Activated effector memory CD4-positive, alpha-beta T cell treated with Interleukin-2 at 50 U/mL for 16 hours (primary cell): ENCODE measurements around the gene HSPB8.
"Not testable (repeated sequence)": the region's sequence is repeated elsewhere in the genome, so short reads cannot be mapped to it uniquely, and the experiment has no call there.

Experiments
- DNase-seq: peaks from one replicate; pipeline ENCODE4 v3.0.0-alpha.2; 2020

HSPB8 gene

GRCh38 chr12:119208626-119209061, 29.9 kb downstream of the HSPB8 start:
- no peak for DNase-seq

GRCh38 chr12:119211884-119212283, 33.2 kb downstream of the HSPB8 start:
- no peak for DNase-seq

- DNase-seq, result no peak
Measured at GRCh38 chr12:119216084-119216483, 37.4 kb downstream of the HSPB8 start.

- not testable (repeated sequence) for DNase-seq
Measured at GRCh38 chr12:119218875-119219274, 40.1 kb downstream of the HSPB8 start.

GRCh38 chr12:119222222-119222951, 43.7 kb downstream of the HSPB8 start:
- no peak for DNase-seq

- DNase-seq, result no peak
Measured at GRCh38 chr12:119225454-119225853, 46.7 kb downstream of the HSPB8 start.

- DNase-seq, result no peak
Measured at GRCh38 chr12:119227292-119227691, 48.6 kb downstream of the HSPB8 start.

GRCh38 chr12:119229205-119229604, 50.5 kb downstream of the HSPB8 start:
- no peak for DNase-seq

GRCh38 chr12:119229837-119230236, 51.1 kb downstream of the HSPB8 start:
- no peak for DNase-seq

- DNase-seq, result no peak
Measured at GRCh38 chr12:119230807-119231206, 52.1 kb downstream of the HSPB8 start.

- no peak for DNase-seq
Measured at GRCh38 chr12:119231774-119232173, 53.0 kb downstream of the HSPB8 start.

GRCh38 chr12:119235197-119235751, 56.5 kb downstream of the HSPB8 start:
- DNase-seq, result no peak

- no peak for DNase-seq
Measured at GRCh38 chr12:119236372-119236771, 57.6 kb downstream of the HSPB8 start.

GRCh38 chr12:119239040-119239439, 60.3 kb downstream of the HSPB8 start:
- DNase-seq, result no peak

GRCh38 chr12:119241049-119241448, 62.3 kb downstream of the HSPB8 start:
- no peak for DNase-seq

- no peak for DNase-seq
Measured at GRCh38 chr12:119241580-119242169, 62.9 kb downstream of the HSPB8 start.
